ENCODE results near the gene PRRC2C. TPM values are rescaled to one million over a fixed set of nuclear protein-coding genes. Genes with fewer than 3 reads are reported as not detected.
"Not testable (repeated sequence)": the region's sequence is repeated elsewhere in the genome, so short reads cannot be mapped to it uniquely, and the experiment has no call there.

Gene PRRC2C
- total RNA-seq, 1 donor from 2014 or later = 225 TPM

GRCh38 chr1:171613282-171613681 is 128.0 kb downstream of the PRRC2C start:
- DNase-seq (ENCODE audit: low spot score in 2 of 2, unreplicated experiment in 2 of 2) = no peak
- no peak for TF ChIP-seq CTCF (IDR thresholded peaks at IDR 0.05; ENCODE audit: unreplicated experiment)
- Mint-ChIP-seq H3K36me3 (no peaks in the 10 kb centered on the region), H3K4me3 (no peak overlapping the region), H3K4me1 (no peaks in the 10 kb centered on the region), H3K27ac (no peak overlapping the region), H3K9me3 (no peaks in the 10 kb centered on the region), H3K27me3 (ENCODE audit: low read depth) (peaks cover 5% of the 10 kb centered on the region)

DNA sequence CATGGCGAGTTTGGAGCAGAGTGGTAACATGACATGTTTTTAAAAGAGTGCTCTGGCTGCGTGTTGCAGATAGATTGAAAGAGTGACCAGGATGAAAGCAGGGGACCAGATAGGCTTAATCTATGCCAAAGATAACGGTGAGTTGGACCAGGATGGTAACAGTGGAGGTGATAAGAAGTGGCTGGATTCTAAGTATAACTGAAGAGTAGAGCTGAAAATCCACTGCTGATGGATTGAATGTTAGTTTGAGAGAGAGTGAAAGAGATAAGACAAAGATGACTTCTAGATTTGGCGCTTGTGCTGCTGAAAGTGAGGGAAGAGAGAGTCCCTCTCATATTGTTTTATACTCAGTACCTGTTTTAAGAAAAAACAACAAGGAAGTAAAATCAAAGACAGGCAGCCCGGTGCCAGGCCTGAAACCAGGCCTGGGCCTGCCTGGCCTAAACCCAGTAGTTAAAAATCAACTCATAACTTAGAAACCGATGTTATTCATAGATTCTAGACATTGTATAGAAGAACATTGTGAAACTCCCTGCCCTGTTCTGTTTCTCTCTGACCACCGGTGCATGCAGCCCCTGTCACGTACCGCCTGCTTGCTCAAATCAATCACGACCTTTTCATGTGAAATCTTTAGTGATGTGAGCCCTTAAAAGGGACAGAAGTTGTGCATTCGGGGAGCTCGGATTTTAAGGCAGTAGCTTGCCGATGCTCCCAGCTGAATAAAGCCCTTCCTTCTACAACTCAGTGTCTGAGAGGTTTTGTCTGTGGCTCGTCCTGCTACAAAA is 130.0 kb downstream of the PRRC2C start:
- not testable (repeated sequence) for H3K27me3 Mint-ChIP-seq (ENCODE audit: low read depth); H3K27ac Mint-ChIP-seq; DNase-seq (ENCODE audit: low spot score in 2 of 2, unreplicated experiment in 2 of 2); H3K36me3 Mint-ChIP-seq; H3K4me1 Mint-ChIP-seq; H3K4me3 Mint-ChIP-seq; H3K9me3 Mint-ChIP-seq

GRCh38 chr1:171616586-171616985 is 131.3 kb downstream of the PRRC2C start:
- Mint-ChIP-seq H3K27me3 (ENCODE audit: low read depth) (peaks cover 6% of the 10 kb centered on the region), H3K4me1 (no peaks in the 10 kb centered on the region), H3K4me3 (no peak overlapping the region), H3K36me3 (no peaks in the 10 kb centered on the region), H3K27ac (no peak overlapping the region), H3K9me3 (no peaks in the 10 kb centered on the region)
- no peak for DNase-seq (ENCODE audit: low spot score in 2 of 2, unreplicated experiment in 2 of 2)
- no peak for TF ChIP-seq CTCF (IDR thresholded peaks at IDR 0.05; ENCODE audit: unreplicated experiment)

DNA sequence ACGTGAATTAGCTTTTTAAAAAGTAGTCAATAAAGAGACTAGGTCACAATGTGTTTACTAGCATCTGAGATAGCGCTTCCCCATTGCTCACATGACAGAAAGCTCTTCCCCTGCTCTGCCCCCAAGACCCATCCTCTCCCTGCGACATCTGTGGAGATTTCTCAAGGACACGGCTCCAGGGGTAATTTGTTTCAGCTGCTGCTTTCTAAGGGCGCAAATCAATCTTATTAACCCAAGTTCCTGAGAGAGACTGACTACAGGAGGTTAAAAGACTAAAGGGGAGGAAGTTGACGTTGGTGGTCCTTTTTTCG is 136.8 kb downstream of the PRRC2C start, which contains the start of gene MYOCOS:
Gene MYOCOS, plus strand, starts transcription at position 92 of the 311 bp plus-strand sequence. CDS start 1,641 bp downstream, outside the sequence.
- no peak for DNase-seq (ENCODE audit: low spot score in 2 of 2, unreplicated experiment in 2 of 2)
- Mint-ChIP-seq H3K27ac (no peak within 1 kb of the TSS), H3K9me3 (no peaks in the 10 kb centered on the region), H3K27me3 (ENCODE audit: low read depth) (peaks cover 6% of the 10 kb centered on the region), H3K36me3 (no peaks in the 10 kb centered on the region), H3K4me3 (no peak within 1 kb of the TSS), H3K4me1 (no peaks in the 10 kb centered on the region)
- TF ChIP-seq CTCF (IDR thresholded peaks at IDR 0.05; ENCODE audit: unreplicated experiment) = no peak

DNA sequence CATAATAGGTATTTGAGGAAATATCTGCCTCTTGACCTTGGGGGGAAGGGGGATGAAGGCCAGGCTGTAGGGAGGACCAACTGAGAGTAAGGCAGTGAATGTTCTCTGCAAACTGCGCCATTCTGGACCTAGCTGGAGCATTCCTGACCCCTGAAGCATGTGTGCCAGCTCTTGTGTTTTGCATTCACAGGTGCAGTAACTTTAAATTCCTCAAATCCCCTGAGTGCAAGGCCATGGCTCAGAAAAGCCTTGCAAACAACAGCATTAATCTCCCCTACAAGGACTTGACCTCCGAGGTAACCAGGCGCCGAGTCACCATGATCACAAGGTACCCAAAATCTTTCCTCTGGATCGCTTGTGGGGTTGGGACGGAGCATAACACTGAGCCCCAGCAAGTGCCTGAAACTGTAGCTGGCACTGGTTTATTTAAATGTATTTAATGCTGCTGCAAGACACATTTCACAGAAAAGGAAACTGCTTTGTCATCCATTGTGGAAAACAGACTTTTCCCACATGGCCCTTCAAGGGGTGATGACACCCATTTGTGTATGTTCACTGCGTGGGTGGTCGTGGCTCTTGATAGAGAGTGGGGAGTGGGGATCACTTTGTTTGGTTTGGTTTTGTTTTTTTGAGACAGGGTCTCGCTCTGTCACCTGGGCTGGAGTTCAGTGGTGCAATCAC is 138.5 kb downstream of the PRRC2C start:
- no peaks in the 10 kb centered on the region for H3K9me3 Mint-ChIP-seq
- H3K4me3 Mint-ChIP-seq = no peak overlapping the region
- no peak overlapping the region for H3K27ac Mint-ChIP-seq
- TF ChIP-seq CTCF (IDR thresholded peaks at IDR 0.05; ENCODE audit: unreplicated experiment) = no peak
- DNase-seq (ENCODE audit: low spot score in 2 of 2, unreplicated experiment in 2 of 2) = no peak
- no peaks in the 10 kb centered on the region for H3K4me1 Mint-ChIP-seq
- no peaks in the 10 kb centered on the region for H3K36me3 Mint-ChIP-seq
- peaks cover under 1% of the 10 kb centered on the region for H3K27me3 Mint-ChIP-seq (ENCODE audit: low read depth)

- no peaks in the 10 kb centered on the region for H3K4me1 Mint-ChIP-seq
Measured at GRCh38 chr1:171625225-171625624, 139.9 kb downstream of the PRRC2C start.

More at GRCh38 chr1:171625225-171625624, 139.9 kb downstream of the PRRC2C start:
- Mint-ChIP-seq H3K36me3 (no peaks in the 10 kb centered on the region), H3K9me3 (no peaks in the 10 kb centered on the region), H3K27ac (no peak overlapping the region), H3K27me3 (ENCODE audit: low read depth) (peaks cover 5% of the 10 kb centered on the region), H3K4me3 (no peak overlapping the region)
- TF ChIP-seq CTCF (IDR thresholded peaks at IDR 0.05; ENCODE audit: unreplicated experiment) = no peak
- DNase-seq (ENCODE audit: low spot score in 2 of 2, unreplicated experiment in 2 of 2) = no peak
